Measurements from ENCODE around the gene LRBA. TPM values are rescaled to one million over a fixed set of nuclear protein-coding genes. Genes with fewer than 3 reads are reported as not detected.
"Not testable (repeated sequence)": the region's sequence is repeated elsewhere in the genome, so short reads cannot be mapped to it uniquely, and the experiment has no call there.

LRBA gene
- total RNA-seq, 1 donor from 2014 or later = 68.0 TPM

DNA sequence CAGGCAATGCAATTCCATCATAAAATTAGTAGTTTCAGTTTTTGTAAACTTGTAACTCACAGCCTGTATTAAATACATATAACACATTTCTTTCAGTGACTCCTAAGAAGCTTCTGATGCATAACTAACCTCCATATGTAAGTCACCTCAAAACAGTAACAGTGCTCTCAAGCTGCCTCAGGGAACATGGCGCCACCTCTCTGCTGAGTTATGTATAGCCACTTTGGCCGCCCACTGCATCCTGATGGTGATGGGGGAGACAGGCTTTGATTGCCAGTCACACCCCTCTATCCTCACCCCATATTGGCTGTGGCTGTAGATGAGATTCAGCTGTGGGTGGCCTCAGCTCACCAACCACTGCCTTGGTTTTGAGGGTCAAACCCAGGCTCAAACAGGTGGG lies 54.3 kb downstream of the LRBA start:
- Histone ChIP-seq H3K4me3 (no peak overlapping the region), H3K4me1 (peaks cover 12% of the 10 kb centered on the region), H3K27ac (no peak overlapping the region), H3K36me3 (no peaks in the 10 kb centered on the region), H3K27me3 (no peaks in the 10 kb centered on the region), H3K9me3 (no peaks in the 10 kb centered on the region)
- DNase-seq (ENCODE audit: extremely low spot score in 2 of 2) = no peak
- intact Hi-C loops (cut with DNase I) = no loop called here
- TF ChIP-seq, protein P1, sequence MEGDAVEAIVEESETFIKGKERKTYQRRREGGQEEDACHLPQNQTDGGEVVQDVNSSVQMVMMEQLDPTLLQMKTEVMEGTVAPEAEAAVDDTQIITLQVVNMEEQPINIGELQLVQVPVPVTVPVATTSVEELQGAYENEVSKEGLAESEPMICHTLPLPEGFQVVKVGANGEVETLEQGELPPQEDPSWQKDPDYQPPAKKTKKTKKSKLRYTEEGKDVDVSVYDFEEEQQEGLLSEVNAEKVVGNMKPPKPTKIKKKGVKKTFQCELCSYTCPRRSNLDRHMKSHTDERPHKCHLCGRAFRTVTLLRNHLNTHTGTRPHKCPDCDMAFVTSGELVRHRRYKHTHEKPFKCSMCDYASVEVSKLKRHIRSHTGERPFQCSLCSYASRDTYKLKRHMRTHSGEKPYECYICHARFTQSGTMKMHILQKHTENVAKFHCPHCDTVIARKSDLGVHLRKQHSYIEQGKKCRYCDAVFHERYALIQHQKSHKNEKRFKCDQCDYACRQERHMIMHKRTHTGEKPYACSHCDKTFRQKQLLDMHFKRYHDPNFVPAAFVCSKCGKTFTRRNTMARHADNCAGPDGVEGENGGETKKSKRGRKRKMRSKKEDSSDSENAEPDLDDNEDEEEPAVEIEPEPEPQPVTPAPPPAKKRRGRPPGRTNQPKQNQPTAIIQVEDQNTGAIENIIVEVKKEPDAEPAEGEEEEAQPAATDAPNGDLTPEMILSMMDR (IDR thresholded peaks at IDR 0.05) = no peak
- TF ChIP-seq POLR2A (IDR thresholded peaks at IDR 0.05) (no peak), POLR2AphosphoS5 (IDR thresholded peaks at IDR 0.05; ENCODE audit: insufficient read depth in 1 of 2, low read depth in 1 of 2) (no peak)

DNA sequence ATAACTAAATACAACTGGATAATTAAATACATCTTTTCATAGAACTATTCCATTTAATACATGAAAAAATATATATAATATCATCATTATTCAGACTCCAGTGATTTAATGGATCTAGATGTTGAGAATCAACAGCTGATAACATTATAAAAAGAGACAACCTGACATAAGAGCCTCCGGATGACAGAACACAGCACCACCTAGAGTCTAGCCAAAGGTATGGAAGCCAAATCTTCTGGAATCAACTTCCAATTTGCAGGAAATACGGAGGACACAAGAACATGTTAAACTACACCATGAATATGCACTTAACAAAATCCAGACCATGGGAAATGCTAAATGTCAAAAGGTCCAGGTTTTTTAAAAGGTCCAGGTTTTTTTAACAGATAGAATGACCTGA lies 55.0 kb downstream of the LRBA start:
- TF ChIP-seq POLR2A (IDR thresholded peaks at IDR 0.05) (no peak), POLR2AphosphoS5 (IDR thresholded peaks at IDR 0.05; ENCODE audit: insufficient read depth in 1 of 2, low read depth in 1 of 2) (no peak)
- TF ChIP-seq, protein P1 (IDR thresholded peaks at IDR 0.05) = no peak
- no peak overlapping the region for H3K4me3 ChIP-seq
- no peaks in the 10 kb centered on the region for H3K27me3 ChIP-seq
- peaks cover 12% of the 10 kb centered on the region for H3K4me1 ChIP-seq
- H3K9me3 ChIP-seq = no peaks in the 10 kb centered on the region
- no peaks in the 10 kb centered on the region for H3K36me3 ChIP-seq
- H3K27ac ChIP-seq = no peak overlapping the region
- intact Hi-C loops (cut with DNase I) = no loop called here
- no peak for DNase-seq (ENCODE audit: extremely low spot score in 2 of 2)

DNA sequence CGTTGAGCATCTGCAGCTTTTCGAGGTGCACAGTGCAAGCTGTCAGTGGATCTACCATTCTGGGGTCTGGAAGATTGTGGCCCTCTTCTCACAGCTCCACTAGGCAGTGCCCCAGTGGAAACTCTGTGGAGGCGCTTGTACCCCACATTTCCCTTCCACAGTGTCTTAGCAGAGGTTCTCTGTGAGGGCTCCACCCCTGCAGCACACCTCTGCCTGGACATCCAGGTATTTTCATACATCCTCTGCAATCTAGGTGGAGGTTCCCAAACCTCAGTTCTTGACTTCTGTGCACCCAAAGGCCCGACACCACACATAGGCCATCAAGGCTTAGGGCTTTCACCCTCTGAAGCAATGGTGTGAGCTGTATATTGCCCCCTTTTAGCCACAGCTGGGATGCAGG lies 57.1 kb downstream of the LRBA start:
- H3K4me3 ChIP-seq; H3K36me3 ChIP-seq; DNase-seq (ENCODE audit: extremely low spot score in 2 of 2); intact Hi-C loops (cut with DNase I); H3K27ac ChIP-seq; H3K27me3 ChIP-seq; H3K9me3 ChIP-seq: not testable (repeated sequence)
- peaks cover 12% of the 10 kb centered on the region for H3K4me1 ChIP-seq

DNA sequence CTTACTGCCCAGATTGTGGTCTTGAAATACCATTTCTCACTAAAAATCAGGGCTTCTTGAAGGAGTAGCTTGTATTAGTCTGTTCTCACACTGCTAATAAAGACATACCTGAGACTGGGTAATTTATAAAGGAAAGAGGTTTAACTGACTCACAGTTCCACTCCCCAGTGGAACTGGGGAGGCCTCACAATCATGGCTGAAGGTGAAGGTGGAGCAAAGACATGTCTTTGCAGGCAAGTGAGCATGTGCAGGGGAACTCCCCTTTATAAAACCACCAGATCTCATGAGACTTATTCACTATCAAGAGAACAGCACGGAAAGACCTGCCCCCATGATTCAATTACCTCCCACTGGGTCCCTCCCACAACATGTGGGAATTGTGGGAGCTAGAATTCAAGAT lies 58.0 kb downstream of the LRBA start:
- H3K27ac ChIP-seq; H3K4me3 ChIP-seq; H3K36me3 ChIP-seq; H3K9me3 ChIP-seq; DNase-seq (ENCODE audit: extremely low spot score in 2 of 2); intact Hi-C loops (cut with DNase I); H3K27me3 ChIP-seq: not testable (repeated sequence)
- H3K4me1 ChIP-seq = peaks cover 10% of the 10 kb centered on the region

DNA sequence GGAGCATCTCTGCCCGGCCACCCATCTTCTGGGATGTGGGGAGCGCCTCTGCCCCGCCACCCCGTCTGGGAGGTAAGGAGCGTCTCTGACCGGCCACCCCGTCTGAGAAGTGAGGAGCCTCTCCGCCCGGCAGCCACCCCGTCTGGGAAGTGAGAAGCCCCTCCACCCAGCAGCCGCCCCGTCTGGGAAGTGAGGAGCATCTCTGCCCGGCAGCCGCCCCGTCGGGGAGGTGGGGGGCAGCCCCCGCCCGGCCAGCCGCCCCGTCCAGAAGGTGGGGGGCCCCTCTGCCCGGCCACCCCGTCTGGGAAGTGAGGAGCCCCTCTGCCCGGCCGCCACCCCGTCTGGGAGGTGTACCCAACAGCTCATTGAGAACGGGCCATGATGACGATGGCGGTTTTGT lies 61.2 kb downstream of the LRBA start:
- H3K27me3 ChIP-seq; H3K4me1 ChIP-seq; DNase-seq (ENCODE audit: extremely low spot score in 2 of 2); intact Hi-C loops (cut with DNase I); H3K27ac ChIP-seq; H3K36me3 ChIP-seq; H3K4me3 ChIP-seq; H3K9me3 ChIP-seq: not testable (repeated sequence)

DNA sequence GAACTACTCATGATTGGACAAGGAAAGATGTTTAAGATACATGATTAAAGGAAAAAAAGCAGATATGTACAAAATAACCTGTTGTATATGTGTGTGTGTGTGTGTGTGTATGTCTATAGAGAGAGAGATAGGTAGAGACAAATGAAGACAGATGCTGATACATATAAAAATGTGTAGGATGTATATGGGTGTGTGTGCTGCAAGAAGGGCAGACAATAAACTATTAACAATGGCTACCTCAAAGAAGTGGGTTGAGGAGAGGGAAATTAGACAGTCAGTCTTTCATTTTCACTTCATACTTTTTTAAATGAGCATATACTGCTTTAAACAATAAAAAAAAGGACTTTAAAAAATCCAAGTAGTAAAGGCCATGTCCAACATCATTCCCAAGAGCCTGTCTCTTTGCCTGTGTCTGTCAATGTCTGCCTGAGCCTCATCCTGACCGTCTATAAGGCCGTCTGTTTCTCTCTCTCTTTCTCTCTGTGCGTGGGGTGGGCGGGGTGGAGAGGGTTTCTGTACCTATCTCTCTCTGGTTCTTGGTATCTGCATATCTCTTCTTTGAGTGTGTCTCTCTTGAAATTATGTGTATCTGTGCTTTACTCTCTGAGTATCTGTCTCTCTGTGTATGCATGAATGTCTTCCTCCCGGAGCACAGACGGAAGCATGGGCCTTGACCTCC lies 62.8 kb downstream of the LRBA start:
- intact Hi-C loops (cut with DNase I) = no loop called here

More for the DNA sequence above, 62.8 kb downstream of the LRBA start:
- no peak for DNase-seq (ENCODE audit: extremely low spot score in 2 of 2)
- H3K4me3 ChIP-seq = no peak overlapping the region
- no peaks in the 10 kb centered on the region for H3K9me3 ChIP-seq
- H3K4me1 ChIP-seq = peaks cover 5% of the 10 kb centered on the region
- no peak for TF ChIP-seq POLR2A (IDR thresholded peaks at IDR 0.05)
- TF ChIP-seq, protein P1 (IDR thresholded peaks at IDR 0.05) = no peak
- no peak for TF ChIP-seq POLR2AphosphoS5 (IDR thresholded peaks at IDR 0.05; ENCODE audit: insufficient read depth in 1 of 2, low read depth in 1 of 2)
- H3K36me3 ChIP-seq = no peaks in the 10 kb centered on the region
- no peaks in the 10 kb centered on the region for H3K27me3 ChIP-seq
- H3K27ac ChIP-seq = no peak overlapping the region
